ENCODE results near the gene EVPLL. TPM values are rescaled to one million over a fixed set of nuclear protein-coding genes. Genes with fewer than 3 reads are reported as not detected.
A peak's percentile ranks its signal among the peaks of the same experiment; 100 is the strongest.

Gene EVPLL
- total RNA-seq, 1 donor from 2014 or later: not detected

DNA sequence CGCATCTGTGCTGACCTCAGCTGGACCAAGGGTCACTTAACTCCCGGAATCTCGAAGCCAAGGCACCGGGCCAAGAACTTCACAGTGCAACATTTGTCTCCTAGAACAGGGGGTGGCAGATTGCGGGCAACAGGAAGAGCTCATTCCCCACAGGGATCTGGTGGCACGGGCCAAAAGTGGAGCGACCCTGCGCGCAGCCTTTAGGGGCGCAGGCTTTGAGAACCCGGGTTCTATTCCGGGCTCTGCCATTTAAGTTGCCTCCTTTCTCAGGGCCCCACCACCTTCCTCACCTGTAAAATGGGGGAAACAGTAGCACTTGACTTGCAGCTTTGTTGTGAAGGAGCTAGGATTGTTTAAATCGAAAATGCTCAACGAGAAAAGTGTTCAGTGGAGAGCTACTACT is 14.9 kb upstream of the EVPLL start:
- Mint-ChIP-seq H3K4me1 (peaks cover 15% of the 10 kb centered on the region), H3K9me3 (no peaks in the 10 kb centered on the region), H3K36me3 (no peaks in the 10 kb centered on the region), H3K27ac (peak overlapping the region; percentile 50), H3K27me3 (ENCODE audit: low read depth) (no peaks in the 10 kb centered on the region), H3K4me3 (peak overlapping the region; percentile 86)
- TF ChIP-seq, protein P1, sequence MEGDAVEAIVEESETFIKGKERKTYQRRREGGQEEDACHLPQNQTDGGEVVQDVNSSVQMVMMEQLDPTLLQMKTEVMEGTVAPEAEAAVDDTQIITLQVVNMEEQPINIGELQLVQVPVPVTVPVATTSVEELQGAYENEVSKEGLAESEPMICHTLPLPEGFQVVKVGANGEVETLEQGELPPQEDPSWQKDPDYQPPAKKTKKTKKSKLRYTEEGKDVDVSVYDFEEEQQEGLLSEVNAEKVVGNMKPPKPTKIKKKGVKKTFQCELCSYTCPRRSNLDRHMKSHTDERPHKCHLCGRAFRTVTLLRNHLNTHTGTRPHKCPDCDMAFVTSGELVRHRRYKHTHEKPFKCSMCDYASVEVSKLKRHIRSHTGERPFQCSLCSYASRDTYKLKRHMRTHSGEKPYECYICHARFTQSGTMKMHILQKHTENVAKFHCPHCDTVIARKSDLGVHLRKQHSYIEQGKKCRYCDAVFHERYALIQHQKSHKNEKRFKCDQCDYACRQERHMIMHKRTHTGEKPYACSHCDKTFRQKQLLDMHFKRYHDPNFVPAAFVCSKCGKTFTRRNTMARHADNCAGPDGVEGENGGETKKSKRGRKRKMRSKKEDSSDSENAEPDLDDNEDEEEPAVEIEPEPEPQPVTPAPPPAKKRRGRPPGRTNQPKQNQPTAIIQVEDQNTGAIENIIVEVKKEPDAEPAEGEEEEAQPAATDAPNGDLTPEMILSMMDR (IDR thresholded peaks at IDR 0.05; ENCODE audit: unreplicated experiment): no peak
- no peak for DNase-seq (ENCODE audit: low spot score in 2 of 2, unreplicated experiment in 2 of 2)

DNA sequence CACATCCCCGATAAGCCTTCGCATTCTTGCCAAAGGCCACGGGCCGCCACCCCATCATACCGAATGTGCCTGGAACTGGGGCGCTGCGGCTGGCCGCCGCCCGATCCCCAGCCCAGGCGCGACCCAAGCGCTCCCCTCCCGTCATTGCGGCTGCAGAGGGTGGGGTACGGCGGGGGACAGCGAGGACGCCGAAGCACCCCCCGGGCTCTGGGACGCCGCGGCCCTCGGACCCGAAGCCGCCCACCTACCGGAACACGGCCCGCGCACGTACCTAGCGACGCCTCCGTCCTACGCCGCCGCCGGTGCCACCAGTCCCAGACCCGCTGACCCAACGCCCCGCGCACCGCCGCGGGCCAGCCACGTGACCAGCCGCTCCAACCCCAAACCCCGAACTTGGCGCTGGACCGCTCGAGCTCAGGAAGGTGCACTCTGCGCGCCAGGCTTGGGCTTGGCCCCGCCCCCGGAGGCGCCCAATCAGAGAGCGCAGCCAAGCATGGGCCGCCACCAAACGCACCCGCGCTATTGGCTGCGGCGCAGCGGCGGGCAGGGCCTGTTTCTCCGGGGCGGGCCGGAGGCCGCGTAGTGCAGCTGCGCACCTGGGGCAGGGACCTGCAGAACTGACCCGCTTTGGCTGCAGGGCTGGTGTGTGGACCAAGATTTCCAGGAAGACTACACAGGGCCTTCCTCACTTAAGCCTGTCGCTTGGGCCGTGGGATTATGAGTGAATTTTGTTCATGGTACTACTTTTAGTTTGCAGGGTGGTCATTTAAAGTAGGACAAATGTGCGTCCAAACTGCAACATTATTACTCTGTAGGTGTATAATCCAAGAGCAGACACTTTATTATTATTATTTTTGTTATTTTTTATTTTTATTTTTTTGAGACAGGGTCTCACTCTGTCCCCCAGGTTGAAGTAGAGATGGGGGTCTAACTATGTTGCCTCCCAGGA is 14.2 kb upstream of the EVPLL start, which contains the start of gene SHMT1:
TSS of gene SHMT1 (minus strand) at position 450 of the 949 bp plus-strand sequence. CDS start 7,569 bp downstream, outside the sequence.
- peak within 1 kb of the TSS; percentile 86 for H3K4me3 Mint-ChIP-seq
- no peaks in the 10 kb centered on the region for H3K9me3 Mint-ChIP-seq
- peak; percentile 83 to 90 for DNase-seq (ENCODE audit: low spot score in 2 of 2, unreplicated experiment in 2 of 2)
- H3K4me1 Mint-ChIP-seq: peaks cover 15% of the 10 kb centered on the region
- TF ChIP-seq, protein P1 (IDR thresholded peaks at IDR 0.05; ENCODE audit: unreplicated experiment): no peak
- peak within 1 kb of the TSS; percentile 50 for H3K27ac Mint-ChIP-seq
- H3K27me3 Mint-ChIP-seq (ENCODE audit: low read depth): no peaks in the 10 kb centered on the region
- no peaks in the 10 kb centered on the region for H3K36me3 Mint-ChIP-seq

DNA sequence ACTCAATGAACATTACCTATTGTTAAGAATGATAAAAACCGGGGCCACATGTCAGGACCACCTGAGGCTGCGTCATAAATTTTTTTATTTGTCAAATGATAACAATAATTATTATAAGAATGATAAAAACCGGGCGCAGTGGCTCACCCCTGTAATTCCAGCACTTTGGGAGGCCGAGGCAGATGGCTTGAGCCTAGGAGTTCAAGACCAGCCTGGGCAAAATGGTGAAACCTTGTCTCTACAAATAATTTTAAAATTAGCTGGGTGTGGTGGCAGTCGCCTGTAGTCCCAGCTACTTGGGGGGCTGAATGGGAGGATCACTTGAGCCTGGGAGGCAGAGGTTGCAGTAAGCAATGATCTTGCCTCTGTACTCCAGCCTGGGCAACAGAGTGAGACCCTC is 13.4 kb upstream of the EVPLL start:
- TF ChIP-seq, protein P1 (IDR thresholded peaks at IDR 0.05; ENCODE audit: unreplicated experiment): no peak
- Mint-ChIP-seq H3K27me3 (ENCODE audit: low read depth) (no peaks in the 10 kb centered on the region), H3K27ac (no peak overlapping the region), H3K9me3 (no peaks in the 10 kb centered on the region), H3K4me1 (peaks cover 15% of the 10 kb centered on the region), H3K4me3 (no peak overlapping the region), H3K36me3 (no peaks in the 10 kb centered on the region)
- DNase-seq (ENCODE audit: low spot score in 2 of 2, unreplicated experiment in 2 of 2): no peak

DNA sequence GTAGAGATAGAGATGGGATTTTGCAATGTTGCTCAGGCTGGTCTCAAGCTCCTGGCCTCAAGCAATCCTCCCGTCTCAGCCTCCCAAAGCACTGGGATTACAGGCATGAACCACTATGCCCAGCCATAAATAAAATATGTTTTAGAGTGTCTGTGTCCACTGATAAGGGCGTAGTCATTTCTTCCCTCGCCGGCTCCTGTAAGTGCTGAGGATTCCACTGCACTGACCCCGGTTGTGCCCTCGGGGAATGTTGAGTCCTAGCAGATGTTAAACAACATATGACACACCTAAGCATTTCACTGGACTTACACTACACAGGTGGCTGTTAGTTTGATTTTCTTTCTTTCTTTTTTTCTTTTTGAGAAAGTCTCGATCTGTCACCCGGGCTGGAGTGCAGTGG is 8.6 kb upstream of the EVPLL start:
- H3K27me3 Mint-ChIP-seq (ENCODE audit: low read depth): no peaks in the 10 kb centered on the region
- H3K4me3 Mint-ChIP-seq: no peak overlapping the region
- no peaks in the 10 kb centered on the region for H3K36me3 Mint-ChIP-seq
- no peaks in the 10 kb centered on the region for H3K4me1 Mint-ChIP-seq
- DNase-seq (ENCODE audit: low spot score in 2 of 2, unreplicated experiment in 2 of 2): no peak
- no peaks in the 10 kb centered on the region for H3K9me3 Mint-ChIP-seq
- H3K27ac Mint-ChIP-seq: no peak overlapping the region
- TF ChIP-seq, protein P1 (IDR thresholded peaks at IDR 0.05; ENCODE audit: unreplicated experiment): no peak

DNA sequence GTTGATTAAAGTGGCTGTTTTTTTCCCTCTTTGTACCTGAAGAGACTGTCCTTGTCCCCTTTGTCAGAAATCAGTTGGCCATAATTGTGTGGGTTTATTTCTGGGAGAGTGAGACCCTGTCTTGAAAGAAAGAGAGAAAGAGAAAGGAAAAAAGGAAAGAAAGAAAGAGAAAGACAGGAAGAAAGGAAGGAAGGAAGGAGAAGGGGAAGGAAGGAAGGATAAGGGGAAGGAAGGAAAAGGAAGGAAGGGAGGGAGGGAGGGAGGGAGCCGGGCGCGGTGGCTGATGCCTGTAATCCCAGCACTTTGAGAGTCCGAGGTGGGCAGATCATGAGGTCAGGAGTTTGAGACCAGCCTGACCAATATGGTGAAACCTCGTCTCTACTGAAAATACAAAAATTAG is 6.8 kb upstream of the EVPLL start:
- H3K36me3 Mint-ChIP-seq: no peaks in the 10 kb centered on the region
- peaks cover 6% of the 10 kb centered on the region for H3K9me3 Mint-ChIP-seq
- no peaks in the 10 kb centered on the region for H3K27me3 Mint-ChIP-seq (ENCODE audit: low read depth)
- H3K4me3 Mint-ChIP-seq: no peak overlapping the region
- H3K4me1 Mint-ChIP-seq: no peaks in the 10 kb centered on the region
- TF ChIP-seq, protein P1 (IDR thresholded peaks at IDR 0.05; ENCODE audit: unreplicated experiment): no peak
- H3K27ac Mint-ChIP-seq: no peak overlapping the region
- no peak for DNase-seq (ENCODE audit: low spot score in 2 of 2, unreplicated experiment in 2 of 2)

All from mesothelial cell of epicardium (in vitro differentiated cells).